DMS114 treated with DMSO at 0.1 percent for 48 hours (cell line): ENCODE measurements around the gene FAM209A.
"Not testable (repeated sequence)": the region's sequence is repeated elsewhere in the genome, so short reads cannot be mapped to it uniquely, and the experiment has no call there.

Experiments
- DNase-seq: peaks from one replicate; lab custom pipeline; 2025; ENCODE audit not compliant: unreplicated experiment; lab: John Stamatoyannopoulos, UW

Gene FAM209A

GRCh38 chr20:56537997-56538396 is 13.5 kb downstream of the FAM209A start:
- no peak for DNase-seq

DNA sequence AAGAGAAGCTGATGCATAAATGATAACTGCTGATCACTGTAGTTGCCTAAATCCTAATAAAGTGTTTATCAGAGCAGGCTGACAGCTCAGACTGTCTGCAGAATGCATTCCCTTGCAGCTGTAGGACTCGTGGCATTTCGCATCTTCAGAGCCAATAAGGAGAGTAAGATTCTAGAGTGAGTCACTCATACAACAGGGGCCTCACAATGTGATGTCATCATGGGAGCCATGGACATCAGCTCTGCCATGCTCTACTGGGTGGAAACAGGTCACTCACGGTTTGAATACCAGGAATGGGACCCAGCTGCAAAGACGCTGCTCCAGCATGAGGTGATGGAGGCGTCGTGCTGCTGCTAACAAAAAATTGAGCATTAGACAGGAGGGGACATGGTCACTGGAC is 15.9 kb downstream of the FAM209A start:
- no peak for DNase-seq

GRCh38 chr20:56542489-56543030 is 18.0 kb downstream of the FAM209A start:
- DNase-seq = no peak

DNA sequence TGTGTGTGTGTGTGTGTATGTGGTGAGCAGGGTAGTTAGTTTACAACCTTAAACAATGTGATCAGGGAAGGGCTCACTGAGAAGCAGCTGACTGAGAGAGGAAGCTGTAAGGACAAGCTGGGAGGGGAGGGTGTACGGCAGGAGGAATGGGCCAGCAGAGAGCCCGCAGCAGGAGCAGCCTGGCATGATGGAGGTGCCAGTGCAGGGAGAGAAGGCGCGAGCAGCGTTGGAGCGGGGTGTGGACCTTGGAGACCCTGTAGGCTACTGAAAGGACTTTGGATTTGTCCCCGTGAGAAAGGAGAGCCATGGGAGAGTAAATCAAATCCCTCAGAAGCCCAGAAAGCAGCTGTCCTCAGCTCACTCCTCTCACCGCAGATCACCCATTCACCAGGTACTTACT is 27.0 kb downstream of the FAM209A start:
- DNase-seq = no peak

GRCh38 chr20:56552911-56553629 is 28.5 kb downstream of the FAM209A start:
- DNase-seq = no peak

DNA sequence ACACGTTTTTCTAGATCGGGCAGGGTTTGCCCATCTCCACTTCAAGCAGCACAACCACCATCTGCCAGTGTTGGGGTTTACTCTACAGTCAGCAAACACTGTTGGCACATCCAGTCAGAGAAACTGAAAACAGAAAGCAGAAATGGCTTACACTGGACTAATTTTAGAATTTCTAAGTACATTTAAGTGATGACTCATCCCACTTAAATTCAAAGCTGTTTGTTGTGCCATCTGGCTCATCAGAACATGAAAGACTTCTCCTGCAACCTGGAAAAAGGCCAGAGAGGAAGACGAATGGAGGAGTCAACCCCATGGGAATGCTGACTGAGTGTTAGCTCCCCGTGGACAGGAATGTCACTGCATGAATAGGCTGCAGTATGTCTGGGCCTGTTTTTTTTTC is 30.3 kb downstream of the FAM209A start:
- no peak for DNase-seq

DNA sequence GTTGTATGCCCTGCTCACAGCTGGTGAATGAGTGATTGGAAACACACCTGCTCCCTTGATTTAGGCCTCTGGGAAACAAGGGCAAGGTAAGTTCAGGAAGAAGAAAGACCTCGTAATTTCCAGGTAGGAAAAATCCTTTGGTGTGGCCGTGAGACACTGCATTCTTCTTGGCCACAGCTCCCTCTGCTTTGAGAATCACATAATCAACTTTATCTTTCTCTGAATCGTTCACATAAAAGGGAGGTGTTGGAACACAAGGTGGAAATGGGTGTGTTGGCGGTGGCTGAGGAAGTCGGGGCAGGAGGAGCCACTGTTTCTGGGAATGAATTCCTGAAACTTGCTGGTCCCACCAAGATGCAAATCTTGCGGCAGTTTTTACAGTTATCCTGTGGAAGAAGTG is 34.4 kb downstream of the FAM209A start:
- DNase-seq = no peak

DNA sequence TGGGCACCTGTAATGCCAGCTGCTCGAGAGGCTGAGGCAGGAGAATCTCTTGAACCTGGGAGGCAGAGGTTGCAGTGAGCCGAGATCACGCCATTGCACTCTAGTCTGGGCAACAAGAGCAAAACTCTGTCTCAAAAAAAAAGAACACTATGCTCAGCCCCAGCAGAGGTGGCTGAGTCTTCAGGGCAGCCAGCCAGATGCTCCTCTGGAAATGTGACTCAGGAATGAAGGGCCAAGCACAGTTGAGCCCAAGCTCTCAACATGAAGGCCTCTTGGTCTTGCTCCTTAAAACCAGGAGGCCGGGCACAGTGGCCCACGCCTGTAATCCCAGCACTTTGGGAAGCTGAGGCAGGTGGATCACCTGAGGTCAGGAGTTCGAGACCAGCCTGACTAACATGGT is 40.0 kb downstream of the FAM209A start:
- DNase-seq = not testable (repeated sequence)

DNA sequence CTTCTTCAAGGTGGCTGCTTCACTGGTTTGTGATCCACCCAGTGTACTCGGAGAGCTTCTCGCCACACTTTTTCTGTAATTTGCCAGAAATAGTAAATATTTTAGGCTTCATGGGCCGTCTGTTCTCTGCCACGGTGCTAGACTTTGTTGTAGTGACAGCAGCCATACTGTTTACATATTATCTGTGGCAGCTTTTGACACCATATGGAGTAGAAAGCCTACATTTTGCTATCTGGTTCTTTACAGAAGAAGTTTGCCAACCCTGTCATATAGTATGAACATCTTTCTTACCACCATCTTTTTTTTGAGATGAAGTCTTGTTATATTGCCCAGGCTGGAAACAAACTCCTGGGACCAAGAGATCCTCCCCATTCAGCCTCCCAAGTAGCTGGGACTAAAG is 41.0 kb downstream of the FAM209A start:
- DNase-seq = no peak

DNA sequence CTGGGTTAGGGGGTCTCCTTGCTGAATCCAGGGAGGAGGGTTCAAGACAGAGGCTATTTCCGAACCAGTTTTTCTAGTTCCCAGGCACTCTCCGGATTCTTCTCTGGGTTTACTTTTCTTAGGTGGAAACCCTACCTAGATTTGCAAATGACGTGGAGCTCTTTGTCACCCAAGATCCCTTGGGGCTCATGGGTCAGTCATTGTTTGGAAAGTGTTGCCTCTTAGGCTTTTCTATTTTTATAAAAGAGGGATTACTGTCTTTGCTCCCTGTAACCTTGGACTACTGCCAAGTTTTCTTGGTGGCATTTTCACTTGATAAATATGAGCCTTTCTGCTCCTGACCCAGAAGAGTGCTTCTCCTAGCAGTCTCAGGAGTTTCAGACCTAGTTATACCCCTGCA is 42.1 kb downstream of the FAM209A start:
- DNase-seq = no peak

- DNase-seq = no peak
Measured at GRCh38 chr20:56570832-56571231, 46.3 kb downstream of the FAM209A start.

- no peak for DNase-seq
Measured at GRCh38 chr20:56572172-56572571, 47.6 kb downstream of the FAM209A start.

DNA sequence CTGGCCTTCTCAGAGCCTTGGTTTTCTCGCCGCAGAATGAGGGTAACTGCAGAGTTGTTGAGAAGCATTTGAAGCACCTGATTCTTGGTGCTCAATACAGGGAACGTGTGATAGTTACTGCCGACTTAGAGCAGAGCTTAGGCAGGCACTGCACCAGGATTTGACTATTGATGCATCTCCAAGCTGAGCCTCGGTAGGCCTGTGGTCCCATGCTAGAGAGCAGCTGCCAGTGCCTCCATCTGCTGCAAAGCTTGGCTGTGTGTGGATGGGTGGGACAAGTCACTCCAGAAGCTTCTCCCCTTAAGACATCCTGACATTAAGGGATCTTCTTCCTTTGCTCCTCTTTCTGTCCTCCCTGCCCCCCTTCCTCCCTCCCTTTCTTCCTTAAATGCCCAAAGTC is 49.4 kb downstream of the FAM209A start:
- DNase-seq = no peak

- no peak for DNase-seq
Measured at GRCh38 chr20:56574531-56575142, 50.1 kb downstream of the FAM209A start.

- no peak for DNase-seq
Measured at GRCh38 chr20:56575157-56575556, 50.6 kb downstream of the FAM209A start.
